ENCODE measurements around the gene PPP1R14D.

The PPP1R14D gene

DNA sequence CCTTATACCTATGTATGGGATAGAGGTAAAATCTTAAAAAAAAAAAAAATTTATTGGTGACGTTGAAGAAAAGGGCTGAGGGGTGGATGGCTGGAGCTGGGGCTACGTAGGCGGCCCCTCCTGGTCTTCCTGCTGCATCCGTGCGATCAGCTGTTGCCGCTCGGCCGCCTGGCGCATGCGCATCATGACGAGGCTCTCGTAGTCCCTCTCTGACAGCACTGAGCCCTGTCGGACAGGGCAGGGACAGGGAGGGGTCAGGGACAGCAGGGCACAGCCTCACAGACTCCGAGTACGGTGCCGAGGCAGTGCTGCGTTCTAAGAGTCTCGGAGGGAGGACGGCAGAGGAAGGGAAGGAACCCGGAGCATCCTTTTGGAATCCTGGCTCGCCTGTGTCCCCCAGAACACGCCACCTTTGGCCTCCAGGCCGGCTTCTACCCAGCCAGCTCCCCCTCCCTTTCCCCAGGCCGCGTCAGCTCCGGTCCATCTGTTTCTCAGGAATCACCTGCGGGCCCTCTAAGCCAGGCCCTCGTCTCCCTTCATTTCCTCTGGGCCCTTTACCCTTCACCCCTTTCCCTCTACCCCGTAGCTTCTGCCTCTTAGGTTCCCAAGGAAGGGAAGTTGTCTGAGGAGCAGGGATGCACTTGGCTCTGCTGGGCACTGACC lies 60.5 kb downstream of the PPP1R14D start:
- H3K27me3 ChIP-seq (ENCODE audit: insufficient read depth, poor library complexity, severe bottlenecking), result no peaks in the 10 kb centered on the region
- no peak for DNase-seq (ENCODE audit: low read depth in 1 of 2, low spot score in 1 of 2)
- no peak for TF ChIP-seq GABPA (IDR thresholded peaks at IDR 0.05; ENCODE audit: low read depth)
- TF ChIP-seq SPI1 (IDR thresholded peaks at IDR 0.05; ENCODE audit: borderline replicate concordance, low read depth), result no peak
- TF ChIP-seq POLR2AphosphoS5 (IDR thresholded peaks at IDR 0.05; ENCODE audit: low read depth), result no peak
- TF ChIP-seq, protein P1, sequence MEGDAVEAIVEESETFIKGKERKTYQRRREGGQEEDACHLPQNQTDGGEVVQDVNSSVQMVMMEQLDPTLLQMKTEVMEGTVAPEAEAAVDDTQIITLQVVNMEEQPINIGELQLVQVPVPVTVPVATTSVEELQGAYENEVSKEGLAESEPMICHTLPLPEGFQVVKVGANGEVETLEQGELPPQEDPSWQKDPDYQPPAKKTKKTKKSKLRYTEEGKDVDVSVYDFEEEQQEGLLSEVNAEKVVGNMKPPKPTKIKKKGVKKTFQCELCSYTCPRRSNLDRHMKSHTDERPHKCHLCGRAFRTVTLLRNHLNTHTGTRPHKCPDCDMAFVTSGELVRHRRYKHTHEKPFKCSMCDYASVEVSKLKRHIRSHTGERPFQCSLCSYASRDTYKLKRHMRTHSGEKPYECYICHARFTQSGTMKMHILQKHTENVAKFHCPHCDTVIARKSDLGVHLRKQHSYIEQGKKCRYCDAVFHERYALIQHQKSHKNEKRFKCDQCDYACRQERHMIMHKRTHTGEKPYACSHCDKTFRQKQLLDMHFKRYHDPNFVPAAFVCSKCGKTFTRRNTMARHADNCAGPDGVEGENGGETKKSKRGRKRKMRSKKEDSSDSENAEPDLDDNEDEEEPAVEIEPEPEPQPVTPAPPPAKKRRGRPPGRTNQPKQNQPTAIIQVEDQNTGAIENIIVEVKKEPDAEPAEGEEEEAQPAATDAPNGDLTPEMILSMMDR (IDR thresholded peaks at IDR 0.05; ENCODE audit: insufficient read depth, low read length), result no peak
- no peak for TF ChIP-seq REST (IDR thresholded peaks at IDR 0.05; ENCODE audit: insufficient replicate concordance, low read depth)
- no peak overlapping the region for H3K4me3 ChIP-seq (replicated peaks; ENCODE audit: insufficient read depth, low read length)
- H3K27ac ChIP-seq (replicated peaks), result peak overlapping the region; percentile 70

DNA sequence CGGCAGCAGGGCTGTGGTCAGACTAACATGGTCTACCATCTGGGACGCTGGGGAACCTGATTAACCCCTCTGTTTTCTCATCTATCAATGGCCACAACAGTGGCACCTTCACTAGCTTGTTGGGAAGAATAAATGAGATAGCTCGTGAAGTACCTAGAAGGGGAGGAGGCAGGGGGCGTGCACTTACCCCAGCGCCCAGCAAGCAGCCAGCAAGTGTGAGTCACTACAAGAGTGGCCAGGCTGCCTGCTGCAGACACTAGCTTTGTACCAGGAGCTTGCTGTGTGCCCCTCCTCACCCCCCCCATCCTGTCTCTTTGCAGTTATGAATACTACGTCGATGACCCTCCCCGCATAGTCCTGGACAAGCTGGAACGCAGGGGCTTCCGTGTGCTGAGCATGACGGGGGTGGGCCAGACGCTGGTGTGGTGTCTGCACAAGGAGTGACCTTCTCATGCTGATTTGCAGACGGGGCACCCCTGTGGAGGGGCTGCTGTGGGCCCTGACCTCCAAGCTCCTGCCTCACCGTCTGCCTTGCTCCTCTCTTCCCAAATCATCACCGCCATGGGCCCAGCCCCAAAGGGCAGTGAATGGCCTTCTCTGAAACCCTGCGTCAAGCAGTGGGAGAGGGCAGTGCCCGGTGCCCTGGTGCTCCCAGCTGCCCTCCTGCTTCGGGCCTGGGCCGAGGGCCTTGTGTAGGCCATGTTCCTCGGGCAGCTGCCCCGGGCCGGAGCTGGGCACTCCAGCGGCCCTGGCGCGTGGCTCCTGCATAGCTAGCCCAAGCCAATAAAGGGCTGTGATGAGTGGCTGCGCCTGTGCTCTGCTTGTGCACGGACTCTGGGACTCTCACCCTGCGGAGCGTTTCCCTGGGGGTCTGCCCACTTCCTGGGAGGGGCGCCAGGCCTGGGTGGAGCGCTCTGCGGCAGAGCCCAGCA lies 61.3 kb downstream of the PPP1R14D start:
- Histone ChIP-seq H3K27ac (replicated peaks) (no peak overlapping the region), H3K4me3 (replicated peaks; ENCODE audit: insufficient read depth, low read length) (no peak overlapping the region), H3K27me3 (ENCODE audit: insufficient read depth, poor library complexity, severe bottlenecking) (no peaks in the 10 kb centered on the region)
- no peak for TF ChIP-seq SPI1 (IDR thresholded peaks at IDR 0.05; ENCODE audit: borderline replicate concordance, low read depth)
- TF ChIP-seq, protein P1 (IDR thresholded peaks at IDR 0.05; ENCODE audit: insufficient read depth, low read length), result no peak
- 0 out of 2 replicates have a peak, but pooled peaks have one; percentile 3 for TF ChIP-seq POLR2AphosphoS5 (IDR thresholded peaks at IDR 0.05; ENCODE audit: low read depth)
- TF ChIP-seq GABPA (IDR thresholded peaks at IDR 0.05; ENCODE audit: low read depth), result no peak
- no peak for TF ChIP-seq REST (IDR thresholded peaks at IDR 0.05; ENCODE audit: insufficient replicate concordance, low read depth)
- no peak for DNase-seq (ENCODE audit: low read depth in 1 of 2, low spot score in 1 of 2)

- TF ChIP-seq POLR2AphosphoS5 (IDR thresholded peaks at IDR 0.05; ENCODE audit: low read depth) (0 out of 2 replicates have a peak, but pooled peaks have one; percentile 8), SPI1 (IDR thresholded peaks at IDR 0.05; ENCODE audit: borderline replicate concordance, low read depth) (no peak), REST (IDR thresholded peaks at IDR 0.05; ENCODE audit: insufficient replicate concordance, low read depth) (no peak)
- no peak overlapping the region for H3K27ac ChIP-seq (replicated peaks)
- H3K27me3 ChIP-seq (ENCODE audit: insufficient read depth, poor library complexity, severe bottlenecking), result no peaks in the 10 kb centered on the region
- no peak overlapping the region for H3K4me3 ChIP-seq (replicated peaks; ENCODE audit: insufficient read depth, low read length)
- no peak for DNase-seq (ENCODE audit: low read depth in 1 of 2, low spot score in 1 of 2)
Observed at GRCh38 chr15:40766194-40766815, 62.2 kb downstream of the PPP1R14D start.

Measured in HL-60 (cell line).